Measurements from ENCODE around the gene NGRN. TPM values are rescaled to one million over a fixed set of nuclear protein-coding genes. Genes with fewer than 3 reads are reported as not detected.

NGRN gene
- total and polyA plus RNA-seq, 12 donors: 56.5 to 139 (median 119) TPM

DNA sequence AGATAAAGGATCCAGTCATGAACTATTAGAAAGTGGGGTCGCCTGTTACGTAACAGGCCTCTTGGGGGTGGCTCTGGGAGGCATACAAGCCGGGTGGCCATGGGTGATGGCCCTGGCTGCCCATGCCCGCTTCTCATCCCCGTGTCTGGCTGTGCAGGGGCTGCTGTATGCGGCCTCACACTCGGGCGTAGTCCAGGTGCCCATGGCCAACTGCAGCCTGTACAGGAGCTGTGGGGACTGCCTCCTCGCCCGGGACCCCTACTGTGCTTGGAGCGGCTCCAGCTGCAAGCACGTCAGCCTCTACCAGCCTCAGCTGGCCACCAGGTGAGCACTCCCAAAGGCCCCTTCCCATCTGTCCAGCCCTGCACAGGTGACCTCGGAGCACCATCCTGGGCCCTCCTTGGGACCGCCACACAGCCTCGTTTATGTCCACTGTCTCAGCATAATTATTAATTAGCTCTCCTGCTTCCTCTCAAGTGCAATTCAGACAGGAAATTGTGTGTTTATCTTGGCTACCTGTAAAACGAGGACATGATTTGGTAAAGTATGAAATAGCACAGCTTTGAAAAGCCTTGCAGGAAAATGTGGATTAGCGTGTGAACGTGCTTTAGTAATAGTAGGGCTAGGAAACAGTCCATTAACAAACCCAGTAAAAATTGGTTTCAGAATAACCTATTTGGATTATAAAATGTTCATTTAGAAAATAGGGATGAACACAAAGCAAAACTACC, 39.8 kb upstream of the NGRN start:
- Histone ChIP-seq H3K4me1 (peaks cover 2 to 34% (median 21%) of the 10 kb centered on the region in 9 donors), H3K36me3 (peaks cover 0 to 100% (median 20%) of the 10 kb centered on the region in 9 donors), H3K9me3 (no peaks in the 10 kb centered on the region), H3K27me3 (no peaks in the 10 kb centered on the region), H3K4me3 (no peak overlapping the region), H3K27ac (no peak overlapping the region)
- TF ChIP-seq, protein P1, sequence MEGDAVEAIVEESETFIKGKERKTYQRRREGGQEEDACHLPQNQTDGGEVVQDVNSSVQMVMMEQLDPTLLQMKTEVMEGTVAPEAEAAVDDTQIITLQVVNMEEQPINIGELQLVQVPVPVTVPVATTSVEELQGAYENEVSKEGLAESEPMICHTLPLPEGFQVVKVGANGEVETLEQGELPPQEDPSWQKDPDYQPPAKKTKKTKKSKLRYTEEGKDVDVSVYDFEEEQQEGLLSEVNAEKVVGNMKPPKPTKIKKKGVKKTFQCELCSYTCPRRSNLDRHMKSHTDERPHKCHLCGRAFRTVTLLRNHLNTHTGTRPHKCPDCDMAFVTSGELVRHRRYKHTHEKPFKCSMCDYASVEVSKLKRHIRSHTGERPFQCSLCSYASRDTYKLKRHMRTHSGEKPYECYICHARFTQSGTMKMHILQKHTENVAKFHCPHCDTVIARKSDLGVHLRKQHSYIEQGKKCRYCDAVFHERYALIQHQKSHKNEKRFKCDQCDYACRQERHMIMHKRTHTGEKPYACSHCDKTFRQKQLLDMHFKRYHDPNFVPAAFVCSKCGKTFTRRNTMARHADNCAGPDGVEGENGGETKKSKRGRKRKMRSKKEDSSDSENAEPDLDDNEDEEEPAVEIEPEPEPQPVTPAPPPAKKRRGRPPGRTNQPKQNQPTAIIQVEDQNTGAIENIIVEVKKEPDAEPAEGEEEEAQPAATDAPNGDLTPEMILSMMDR (IDR thresholded peaks at IDR 0.05): no peak
- ATAC-seq (no peak), DNase-seq (no peak)
- intact Hi-C loops (cut with DNase I): loop anchor here in 2 of 10 donors (5.0 to 10.0 kb wide), 3 partner anchors 33 to 331 kb away; partner anchors contain the start of gene AP3S2 (in 2 of the 2)
- WGBS, 2 donors: 82 to 84% methylated on average over 18 of the region's 18 CpGs

DNA sequence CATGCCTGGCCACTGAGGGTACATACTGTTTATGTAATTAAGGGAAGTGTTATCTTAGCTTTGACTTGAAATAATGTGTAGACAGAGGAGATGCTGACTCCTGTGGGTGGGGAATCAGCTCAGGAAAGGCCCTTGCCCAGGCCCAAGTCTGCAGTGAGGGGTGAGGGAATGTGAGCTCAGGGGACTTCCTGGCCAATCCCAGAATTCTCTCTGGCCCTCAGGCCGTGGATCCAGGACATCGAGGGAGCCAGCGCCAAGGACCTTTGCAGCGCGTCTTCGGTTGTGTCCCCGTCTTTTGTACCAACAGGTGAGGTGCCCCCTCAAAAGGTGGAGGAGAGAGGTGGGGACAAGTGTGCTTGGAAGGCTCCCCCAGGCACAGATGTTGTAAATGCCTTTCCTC, 38.1 kb upstream of the NGRN start:
- TF ChIP-seq, protein P1 (IDR thresholded peaks at IDR 0.05): no peak
- intact Hi-C loops (cut with DNase I): loop anchor here in 2 of 10 donors (5.0 to 10.0 kb wide), 3 partner anchors 35 to 333 kb away; partner anchors contain the start of gene AP3S2 (in 2 of the 2)
- H3K4me1 ChIP-seq: peaks cover 0 to 39% (median 26%) of the 10 kb centered on the region in 9 donors
- DNase-seq (no peak), ATAC-seq (no peak)
- no peak overlapping the region for H3K4me3 ChIP-seq
- H3K36me3 ChIP-seq: peaks cover 0 to 100% (median 20%) of the 10 kb centered on the region in 9 donors
- no peaks in the 10 kb centered on the region for H3K27me3 ChIP-seq
- H3K9me3 ChIP-seq: no peaks in the 10 kb centered on the region
- no peak overlapping the region for H3K27ac ChIP-seq
- 87 to 94% methylated on average over 7 of the region's 7 CpGs for WGBS, 2 donors

DNA sequence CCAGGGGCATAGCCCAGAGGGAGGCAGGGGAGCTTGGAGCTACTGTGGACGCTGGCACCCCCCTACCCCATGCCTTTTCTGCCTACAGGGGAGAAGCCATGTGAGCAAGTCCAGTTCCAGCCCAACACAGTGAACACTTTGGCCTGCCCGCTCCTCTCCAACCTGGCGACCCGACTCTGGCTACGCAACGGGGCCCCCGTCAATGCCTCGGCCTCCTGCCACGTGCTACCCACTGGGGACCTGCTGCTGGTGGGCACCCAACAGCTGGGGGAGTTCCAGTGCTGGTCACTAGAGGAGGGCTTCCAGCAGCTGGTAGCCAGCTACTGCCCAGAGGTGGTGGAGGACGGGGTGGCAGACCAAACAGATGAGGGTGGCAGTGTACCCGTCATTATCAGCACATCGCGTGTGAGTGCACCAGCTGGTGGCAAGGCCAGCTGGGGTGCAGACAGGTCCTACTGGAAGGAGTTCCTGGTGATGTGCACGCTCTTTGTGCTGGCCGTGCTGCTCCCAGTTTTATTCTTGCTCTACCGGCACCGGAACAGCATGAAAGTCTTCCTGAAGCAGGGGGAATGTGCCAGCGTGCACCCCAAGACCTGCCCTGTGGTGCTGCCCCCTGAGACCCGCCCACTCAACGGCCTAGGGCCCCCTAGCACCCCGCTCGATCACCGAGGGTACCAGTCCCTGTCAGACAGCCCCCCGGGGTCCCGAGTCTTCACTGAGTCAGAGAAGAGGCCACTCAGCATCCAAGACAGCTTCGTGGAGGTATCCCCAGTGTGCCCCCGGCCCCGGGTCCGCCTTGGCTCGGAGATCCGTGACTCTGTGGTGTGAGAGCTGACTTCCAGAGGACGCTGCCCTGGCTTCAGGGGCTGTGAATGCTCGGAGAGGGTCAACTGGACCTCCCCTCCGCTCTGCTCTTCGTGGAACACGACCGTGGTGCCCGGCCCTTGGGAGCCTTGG, 37.4 kb upstream of the NGRN start:
- intact Hi-C loops (cut with DNase I): loop anchor here in 2 of 10 donors (5.0 to 10.0 kb wide), 3 partner anchors 36 to 333 kb away; partner anchors contain the start of gene AP3S2 (in 2 of the 2)
- no peaks in the 10 kb centered on the region for H3K9me3 ChIP-seq
- H3K27ac ChIP-seq: no peak overlapping the region
- peaks cover 0 to 47% (median 34%) of the 10 kb centered on the region in 9 donors for H3K4me1 ChIP-seq
- no peak overlapping the region for H3K4me3 ChIP-seq
- no peaks in the 10 kb centered on the region for H3K27me3 ChIP-seq
- 89 to 90% methylated on average over 38 of the region's 38 CpGs for WGBS, 2 donors
- TF ChIP-seq, protein P1 (IDR thresholded peaks at IDR 0.05): no peak
- peaks cover 0 to 93% (median 19%) of the 10 kb centered on the region in 9 donors for H3K36me3 ChIP-seq
- no peak for DNase-seq
- no peak for ATAC-seq

DNA sequence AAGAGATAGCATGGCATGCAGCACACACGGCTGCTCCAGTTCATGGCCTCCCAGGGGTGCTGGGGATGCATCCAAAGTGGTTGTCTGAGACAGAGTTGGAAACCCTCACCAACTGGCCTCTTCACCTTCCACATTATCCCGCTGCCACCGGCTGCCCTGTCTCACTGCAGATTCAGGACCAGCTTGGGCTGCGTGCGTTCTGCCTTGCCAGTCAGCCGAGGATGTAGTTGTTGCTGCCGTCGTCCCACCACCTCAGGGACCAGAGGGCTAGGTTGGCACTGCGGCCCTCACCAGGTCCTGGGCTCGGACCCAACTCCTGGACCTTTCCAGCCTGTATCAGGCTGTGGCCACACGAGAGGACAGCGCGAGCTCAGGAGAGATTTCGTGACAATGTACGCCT, 36.5 kb upstream of the NGRN start:
- no peak for DNase-seq
- Histone ChIP-seq H3K27ac (peak overlapping the region in 2 of 10 donors; percentile 23 to 76), H3K27me3 (no peaks in the 10 kb centered on the region), H3K9me3 (no peaks in the 10 kb centered on the region), H3K36me3 (peaks cover 0 to 85% (median 17%) of the 10 kb centered on the region in 9 donors), H3K4me3 (no peak overlapping the region), H3K4me1 (peaks cover 0 to 48% (median 37%) of the 10 kb centered on the region in 9 donors)
- 82 to 88% methylated on average over 15 of the region's 15 CpGs for WGBS, 2 donors
- ATAC-seq: no peak
- intact Hi-C loops (cut with DNase I): loop anchor here in 2 of 10 donors (5.0 to 10.0 kb wide), 3 partner anchors 37 to 334 kb away; partner anchors contain the start of gene AP3S2 (in 2 of the 2)
- TF ChIP-seq, protein P1 (IDR thresholded peaks at IDR 0.05): no peak
